Ishikawa (cell line): ENCODE results near the gene CDH20.

Experiments used
- CEBPB ChIP-seq: IDR thresholded peaks from 2 replicates; pipeline ENCODE4 v1.6.1; 2012
- CREB1 ChIP-seq: IDR thresholded peaks from 2 replicates; pipeline ENCODE4 v1.6.1; 2012; ENCODE audit warnings: low read depth
- EGR1 ChIP-seq: IDR thresholded peaks from 2 replicates; pipeline ENCODE4 v1.6.1; 2012
- EP300 ChIP-seq: IDR thresholded peaks from 2 replicates; pipeline ENCODE4 v1.6.1; 2012; ENCODE audit warnings: borderline replicate concordance
- FOXM1 ChIP-seq: IDR thresholded peaks from 2 replicates; pipeline ENCODE4 v1.6.1; 2012; ENCODE audit warnings: low read depth, borderline replicate concordance
- MAX ChIP-seq: IDR thresholded peaks from 2 replicates; pipeline ENCODE4 v1.6.1; 2012
- NFIC ChIP-seq: IDR thresholded peaks from 2 replicates; pipeline ENCODE4 v1.6.1; 2012
- RAD21 ChIP-seq: IDR thresholded peaks from 2 replicates; pipeline ENCODE4 v1.6.1; 2012; ENCODE audit warnings: low read depth
- REST ChIP-seq: IDR thresholded peaks from 2 replicates; pipeline ENCODE4 v1.6.1; 2012; ENCODE audit warnings: low read depth, mild to moderate bottlenecking
- TAF1 ChIP-seq: IDR thresholded peaks from 2 replicates; pipeline ENCODE4 v1.6.1; 2012; ENCODE audit warnings: low read depth, mild to moderate bottlenecking
- TCF12 ChIP-seq: IDR thresholded peaks from 2 replicates; pipeline ENCODE4 v1.6.1; 2012; ENCODE audit warnings: low read depth
- TEAD4 ChIP-seq: IDR thresholded peaks from 2 replicates; pipeline ENCODE4 v1.6.1; 2012
- USF1 ChIP-seq: IDR thresholded peaks from 2 replicates; pipeline ENCODE4 v1.6.1; 2012
- YY1 ChIP-seq: IDR thresholded peaks from 2 replicates; pipeline ENCODE4 v1.6.1; 2012; ENCODE audit warnings: low read depth
- ZBTB7A ChIP-seq: IDR thresholded peaks from 2 replicates; pipeline ENCODE4 v1.6.1; 2012; ENCODE audit warnings: low read depth

CDH20 gene

GRCh38 chr18:61331051-61331450 is 2.2 kb upstream of the CDH20 start:
- TF ChIP-seq TEAD4: no peak
- TF ChIP-seq FOXM1: no peak
- TF ChIP-seq NFIC: no peak
- TF ChIP-seq TAF1: no peak
- TF ChIP-seq EGR1: no peak
- no peak for TF ChIP-seq RAD21
- TF ChIP-seq USF1: no peak
- TF ChIP-seq REST: no peak
- TF ChIP-seq ZBTB7A: no peak
- TF ChIP-seq TCF12: no peak
- TF ChIP-seq CREB1: no peak
- no peak for TF ChIP-seq MAX
- no peak for TF ChIP-seq CEBPB
- no peak for TF ChIP-seq YY1
- TF ChIP-seq EP300: no peak

GRCh38 chr18:61333746-61334490 is 688 bp downstream of the CDH20 start:
- no peak for TF ChIP-seq MAX
- no peak for TF ChIP-seq TAF1
- TF ChIP-seq REST: no peak

GRCh38 chr18:61334491-61334850 is 1.2 kb downstream of the CDH20 start:
- TF ChIP-seq EP300 (no peak), ZBTB7A (no peak), CEBPB (no peak), EGR1 (no peak), CREB1 (no peak), MAX (no peak), FOXM1 (no peak), TAF1 (no peak), USF1 (no peak), REST (no peak), TCF12 (no peak), YY1 (no peak), TEAD4 (no peak), RAD21 (no peak)

- no peak for TF ChIP-seq RAD21
- no peak for TF ChIP-seq FOXM1
- no peak for TF ChIP-seq MAX
- TF ChIP-seq TEAD4: no peak
- no peak for TF ChIP-seq TCF12
Observed at GRCh38 chr18:61334951-61335683, 1.9 kb downstream of the CDH20 start.
